ENCODE data around the gene CA12. TPM values are rescaled to one million over a fixed set of nuclear protein-coding genes. Genes with fewer than 3 reads are reported as not detected.

The CA12 gene
- total and polyA plus RNA-seq, 2 of the 8 experiments (the other 6 are each of a cell fraction or from before 2014, with no cell fraction given), result 4.7 to 4.9 TPM

DNA sequence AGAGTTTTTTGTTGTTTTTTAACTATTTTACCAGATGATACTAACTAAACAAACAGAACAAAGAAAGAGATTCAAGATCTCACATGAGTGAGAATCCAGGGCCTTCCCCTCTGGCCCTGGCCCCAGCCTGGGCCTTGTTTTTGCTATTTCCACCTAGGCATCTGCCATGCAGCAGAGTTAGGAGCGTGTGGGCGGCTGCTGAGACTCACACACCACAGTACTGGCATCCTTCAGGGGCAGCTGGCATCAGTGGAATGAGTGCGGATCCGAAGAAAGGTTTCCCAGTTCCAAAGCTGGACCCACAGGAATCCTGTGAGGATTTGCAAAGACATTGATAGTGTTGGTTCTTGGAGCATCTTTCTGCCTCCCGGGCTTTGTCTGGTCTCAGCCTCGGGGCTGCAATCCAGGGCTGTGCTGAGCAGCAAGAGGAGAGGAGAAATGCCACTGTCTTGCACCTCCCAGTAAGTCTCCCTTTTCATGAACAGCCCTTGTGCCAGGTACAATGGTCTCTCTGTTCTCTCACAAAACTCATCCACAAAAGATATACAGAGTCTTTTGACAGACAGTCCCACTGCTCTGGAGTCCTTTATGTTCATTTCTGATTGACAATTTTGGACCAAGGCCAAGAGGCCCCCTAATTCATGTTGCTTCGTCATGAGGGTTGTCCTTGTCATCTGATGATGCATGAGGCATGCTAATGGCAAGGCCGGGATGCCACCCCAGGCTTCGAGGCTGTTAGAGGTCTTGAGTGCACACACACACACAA, 57.7 kb downstream of the CA12 start (continued):
- TF ChIP-seq CHD7 (IDR thresholded peaks at IDR 0.05; ENCODE audit: insufficient replicate concordance, low read length) (no peak), SUZ12 (IDR thresholded peaks at IDR 0.05; ENCODE audit: low read length) (no peak), SP2 (IDR thresholded peaks at IDR 0.05; ENCODE audit: low read length) (no peak), EP300 (IDR thresholded peaks at IDR 0.05; ENCODE audit: borderline replicate concordance in 1 of 2, low read depth in 2 of 2, low read length in 2 of 2) (no peak)
